ENCODE results near the gene TTLL4.

Gene TTLL4

GRCh38 chr2:218718058-218718457 lies 7.4 kb downstream of the TTLL4 start:
- no peak for DNase-seq

GRCh38 chr2:218719457-218719856 lies 8.8 kb downstream of the TTLL4 start:
- no peak for DNase-seq

GRCh38 chr2:218720048-218721041 lies 9.7 kb downstream of the TTLL4 start:
- no peak for DNase-seq

- DNase-seq, result no peak
Measured at GRCh38 chr2:218721488-218721887, 10.9 kb downstream of the TTLL4 start.

- DNase-seq, result no peak
Measured at GRCh38 chr2:218721934-218722333, 11.3 kb downstream of the TTLL4 start.

GRCh38 chr2:218722419-218722818 lies 11.8 kb downstream of the TTLL4 start:
- no peak for DNase-seq

GRCh38 chr2:218722876-218723785 lies 12.5 kb downstream of the TTLL4 start:
- DNase-seq, result no peak

GRCh38 chr2:218726004-218726574 lies 15.5 kb downstream of the TTLL4 start:
- DNase-seq, result no peak

- DNase-seq, result no peak
Measured at GRCh38 chr2:218727502-218728165, 17.0 kb downstream of the TTLL4 start.

- DNase-seq, result no peak
Measured at GRCh38 chr2:218729640-218730039, 19.0 kb downstream of the TTLL4 start.

- no peak for DNase-seq
Measured at GRCh38 chr2:218732052-218732760, 21.6 kb downstream of the TTLL4 start.

- DNase-seq, result no peak
Measured at GRCh38 chr2:218732761-218733158, 22.1 kb downstream of the TTLL4 start.

GRCh38 chr2:218733171-218734021 lies 22.8 kb downstream of the TTLL4 start:
- DNase-seq, result peak in 1 of 2 donors; percentile 36

- no peak for DNase-seq
Measured at GRCh38 chr2:218734190-218734975, 23.7 kb downstream of the TTLL4 start.

GRCh38 chr2:218736531-218736930 lies 25.9 kb downstream of the TTLL4 start:
- no peak for DNase-seq

- no peak for DNase-seq
Measured at GRCh38 chr2:218743068-218743467, 32.4 kb downstream of the TTLL4 start.

- DNase-seq, result no peak
Measured at GRCh38 chr2:218744615-218745014, 34.0 kb downstream of the TTLL4 start.

- no peak for DNase-seq
Measured at GRCh38 chr2:218745160-218745558, 34.5 kb downstream of the TTLL4 start.

GRCh38 chr2:218745559-218746469 lies 35.2 kb downstream of the TTLL4 start:
- DNase-seq, result peak; percentile 90 to 98
